Measurements from ENCODE around the gene LRMDA. TPM values are rescaled to one million over a fixed set of nuclear protein-coding genes. Genes with fewer than 3 reads are reported as not detected.

The LRMDA gene
- total and polyA plus RNA-seq, 2 donors (not counting 1 experiment from before 2014, with no cell fraction given): 0.12 TPM; not detected in 1

DNA sequence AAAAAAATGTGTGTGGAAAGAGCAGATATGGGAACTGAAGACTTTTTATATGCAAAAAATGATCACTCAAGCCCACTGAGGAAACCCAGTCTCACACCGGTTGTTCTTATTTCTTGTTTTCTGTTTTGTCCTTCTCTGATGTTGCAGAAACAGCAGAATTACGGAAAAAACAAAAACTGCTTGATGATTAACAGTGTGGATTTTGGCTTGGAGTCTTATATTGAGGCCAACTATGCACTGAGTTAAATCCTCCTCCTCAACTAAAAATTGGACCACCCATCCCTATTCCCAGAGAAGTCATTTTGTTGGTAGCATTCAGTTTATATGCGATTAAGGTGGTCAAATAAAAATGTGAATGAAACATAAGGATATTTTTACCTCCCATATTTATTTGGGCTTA is 246.1 kb downstream of the LRMDA start:
- Histone ChIP-seq H2AFZ (ENCODE audit: insufficient read depth, low read depth, low read length, poor library complexity, severe bottlenecking) (no peak overlapping the region), H3K9ac (ENCODE audit: low read length) (no peak overlapping the region), H3K27me3 (replicated peaks in 1 of 4; ENCODE audit: control extremely low read depth in 1 of 4, control insufficient read depth in 3 of 4, insufficient read depth in 4 of 4, low read length in 3 of 4) (peaks cover 0 to 3% (median 0%) of the 10 kb centered on the region in 4 experiments), H3K4me3 (ENCODE audit: control extremely low read depth in 1 of 5, extremely low read depth in 1 of 5, insufficient read depth in 1 of 5, low read depth in 2 of 5, low read length in 4 of 5) (no peak overlapping the region), H3K9me3 (ENCODE audit: control extremely low read depth in 1 of 3, control insufficient read depth in 2 of 3, insufficient read depth in 1 of 3, low read length in 2 of 3) (no peaks in the 10 kb centered on the region), H3K36me3 (replicated peaks in 1 of 2; ENCODE audit: control extremely low read depth in 1 of 2, control insufficient read depth in 1 of 2, extremely low read depth in 1 of 2, insufficient read depth in 2 of 2, low read length in 1 of 2) (no peaks in the 10 kb centered on the region), H3K4me2 (replicated peaks; ENCODE audit: low read depth, low read length, poor library complexity, severe bottlenecking) (no peak overlapping the region), H3K79me2 (ENCODE audit: control insufficient read depth, insufficient read depth, low read length) (no peaks in the 10 kb centered on the region), H4K20me1 (ENCODE audit: control insufficient read depth, insufficient read depth, low read length, poor library complexity, severe bottlenecking) (no peaks in the 10 kb centered on the region), H3K27ac (ENCODE audit: low read length in 2 of 2) (no peak overlapping the region), H3K4me1 (ENCODE audit: control insufficient read depth in 2 of 2, insufficient read depth in 2 of 2, low read length in 2 of 2) (no peaks in the 10 kb centered on the region)
- intact Hi-C loops (cut with micrococcal nuclease): no loop called here
- Mint-ChIP-seq H3K27me3 (peaks cover 25% of the 10 kb centered on the region), H3K9me3 (ENCODE audit: insufficient read depth) (no peaks in the 10 kb centered on the region), H3K4me1 (no peaks in the 10 kb centered on the region), H3K4me3 (no peak overlapping the region), H3K27ac (no peak overlapping the region)
- ChIA-PET CTCF (no interaction called here), POLR2A (no interaction called here)
- DNase-seq (no peak), ATAC-seq (ENCODE audit: low read depth) (no peak)
- WGBS (ENCODE audit: insufficient coverage): no CpG with 5 or more reads among the region's 3 CpGs
- no peak for TF ChIP-seq EZH2 (IDR thresholded peaks at IDR 0.05; ENCODE audit: borderline replicate concordance, insufficient read depth, low read depth, low read length, poor library complexity, severe bottlenecking)
- TF ChIP-seq, protein P1, sequence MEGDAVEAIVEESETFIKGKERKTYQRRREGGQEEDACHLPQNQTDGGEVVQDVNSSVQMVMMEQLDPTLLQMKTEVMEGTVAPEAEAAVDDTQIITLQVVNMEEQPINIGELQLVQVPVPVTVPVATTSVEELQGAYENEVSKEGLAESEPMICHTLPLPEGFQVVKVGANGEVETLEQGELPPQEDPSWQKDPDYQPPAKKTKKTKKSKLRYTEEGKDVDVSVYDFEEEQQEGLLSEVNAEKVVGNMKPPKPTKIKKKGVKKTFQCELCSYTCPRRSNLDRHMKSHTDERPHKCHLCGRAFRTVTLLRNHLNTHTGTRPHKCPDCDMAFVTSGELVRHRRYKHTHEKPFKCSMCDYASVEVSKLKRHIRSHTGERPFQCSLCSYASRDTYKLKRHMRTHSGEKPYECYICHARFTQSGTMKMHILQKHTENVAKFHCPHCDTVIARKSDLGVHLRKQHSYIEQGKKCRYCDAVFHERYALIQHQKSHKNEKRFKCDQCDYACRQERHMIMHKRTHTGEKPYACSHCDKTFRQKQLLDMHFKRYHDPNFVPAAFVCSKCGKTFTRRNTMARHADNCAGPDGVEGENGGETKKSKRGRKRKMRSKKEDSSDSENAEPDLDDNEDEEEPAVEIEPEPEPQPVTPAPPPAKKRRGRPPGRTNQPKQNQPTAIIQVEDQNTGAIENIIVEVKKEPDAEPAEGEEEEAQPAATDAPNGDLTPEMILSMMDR (IDR thresholded peaks at IDR 0.05): no peak

DNA sequence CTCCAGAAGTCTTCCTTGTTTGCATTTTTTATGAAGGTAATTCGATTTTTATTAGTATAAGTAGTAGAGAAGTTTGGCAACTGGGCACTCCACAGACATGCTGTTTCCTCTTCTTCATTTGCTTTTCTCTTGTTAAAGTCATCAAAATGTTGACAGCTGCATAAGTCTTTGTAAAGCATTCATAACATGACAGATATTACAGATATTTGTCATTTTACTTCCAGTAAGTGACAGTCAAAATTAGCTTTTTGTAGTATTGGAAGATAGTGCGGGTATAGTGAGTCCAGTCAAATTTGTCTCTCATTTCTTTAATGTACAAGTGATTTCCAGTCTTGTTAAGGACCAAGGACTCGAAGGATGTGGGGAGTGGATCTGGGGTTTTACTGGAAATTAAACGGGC is 247.1 kb downstream of the LRMDA start:
- POLR2A ChIA-PET: no interaction called here

More for the DNA sequence above, 247.1 kb downstream of the LRMDA start:
- intact Hi-C loops (cut with micrococcal nuclease): no loop called here
- H3K4me3 Mint-ChIP-seq: no peak overlapping the region
- ATAC-seq (ENCODE audit: low read depth) (no peak), DNase-seq (no peak)
- H3K4me3 ChIP-seq (ENCODE audit: control extremely low read depth in 1 of 5, extremely low read depth in 1 of 5, insufficient read depth in 1 of 5, low read depth in 2 of 5, low read length in 4 of 5): no peak overlapping the region
- no peaks in the 10 kb centered on the region for H3K4me1 ChIP-seq (ENCODE audit: control insufficient read depth in 2 of 2, insufficient read depth in 2 of 2, low read length in 2 of 2)
- H3K4me2 ChIP-seq (replicated peaks; ENCODE audit: low read depth, low read length, poor library complexity, severe bottlenecking): no peak overlapping the region
- no peak overlapping the region for H2AFZ ChIP-seq (ENCODE audit: insufficient read depth, low read depth, low read length, poor library complexity, severe bottlenecking)
- 100% methylated on average over 1 of the region's 4 CpGs for WGBS (ENCODE audit: insufficient coverage)
- peaks cover 0 to 3% (median 0%) of the 10 kb centered on the region in 4 experiments for H3K27me3 ChIP-seq (replicated peaks in 1 of 4; ENCODE audit: control extremely low read depth in 1 of 4, control insufficient read depth in 3 of 4, insufficient read depth in 4 of 4, low read length in 3 of 4)
- TF ChIP-seq, protein P1 (IDR thresholded peaks at IDR 0.05): no peak
- no peak for TF ChIP-seq EZH2 (IDR thresholded peaks at IDR 0.05; ENCODE audit: borderline replicate concordance, insufficient read depth, low read depth, low read length, poor library complexity, severe bottlenecking)
- H3K79me2 ChIP-seq (ENCODE audit: control insufficient read depth, insufficient read depth, low read length): no peaks in the 10 kb centered on the region
- H3K27ac ChIP-seq (ENCODE audit: low read length in 2 of 2): no peak overlapping the region
- no peak overlapping the region for H3K9ac ChIP-seq (ENCODE audit: low read length)
- no peaks in the 10 kb centered on the region for H3K36me3 ChIP-seq (replicated peaks in 1 of 2; ENCODE audit: control extremely low read depth in 1 of 2, control insufficient read depth in 1 of 2, extremely low read depth in 1 of 2, insufficient read depth in 2 of 2, low read length in 1 of 2)
- CTCF ChIA-PET: no interaction called here
- H3K9me3 Mint-ChIP-seq (ENCODE audit: insufficient read depth): no peaks in the 10 kb centered on the region
- no peaks in the 10 kb centered on the region for H3K9me3 ChIP-seq (ENCODE audit: control extremely low read depth in 1 of 3, control insufficient read depth in 2 of 3, insufficient read depth in 1 of 3, low read length in 2 of 3)
- no peaks in the 10 kb centered on the region for H4K20me1 ChIP-seq (ENCODE audit: control insufficient read depth, insufficient read depth, low read length, poor library complexity, severe bottlenecking)
- no peaks in the 10 kb centered on the region for H3K4me1 Mint-ChIP-seq
- H3K27me3 Mint-ChIP-seq: peaks cover 25% of the 10 kb centered on the region
- no peak overlapping the region for H3K27ac Mint-ChIP-seq
